Fibroblast of lung (primary cell): Measurements from ENCODE around the gene ATP2B1. TPM values are rescaled to one million over a fixed set of nuclear protein-coding genes. Genes with fewer than 3 reads are reported as not detected.

Source experiments
- DNase-seq, 2 donors: peaks; one replicate each; pipeline versions ENCODE4 v3.0.0 to v3.0.0-alpha.2; 2010; ENCODE audit warnings: low read depth in 2 of 2
- H2AFZ ChIP-seq: 2 replicates; pipeline ENCODE4 v1.5.1; 2012; ENCODE audit warnings: low read length, control low read depth, inconsistent platforms
- H3K27ac ChIP-seq: 2 replicates; pipeline ENCODE4 v1.5.1; 2011; ENCODE audit warnings: low read length, control low read depth; ENCODE audit not compliant: insufficient read depth
- H3K27me3 ChIP-seq: 2 replicates; pipeline ENCODE4 v1.5.1; 2011; ENCODE audit warnings: mild to moderate bottlenecking, low read length; ENCODE audit not compliant: control insufficient read depth, insufficient read depth
- H3K36me3 ChIP-seq: 2 replicates; pipeline ENCODE4 v1.5.1; 2011; ENCODE audit warnings: low read length; ENCODE audit not compliant: control insufficient read depth, insufficient read depth
- H3K4me1 ChIP-seq: 2 replicates; pipeline ENCODE4 v1.5.1; 2011; ENCODE audit warnings: low read length; ENCODE audit not compliant: control insufficient read depth, insufficient read depth; ENCODE audit errors: extremely low read depth
- H3K4me2 ChIP-seq: 2 replicates; pipeline ENCODE4 v1.5.1; 2011; ENCODE audit warnings: low read length, control low read depth; ENCODE audit not compliant: insufficient read depth; ENCODE audit errors: extremely low read depth
- H3K4me3 ChIP-seq, 4 experiments: fragments of 200-600 bp in 1 of 4; sonication (generic) in 1 of 4; replicated peaks in 1 of 4; 2 replicates each; pipeline ENCODE4 v1.5.1; 2011 to 2016; ENCODE audit warnings: low read length in 4 of 4, low read depth in 3 of 4, mild to moderate bottlenecking in 3 of 4, control low read depth in 2 of 4, inconsistent platforms in 1 of 4, mixed read lengths in 1 of 4; ENCODE audit not compliant: insufficient read depth in 1 of 4; ENCODE audit errors: control extremely low read depth in 1 of 4
- H3K79me2 ChIP-seq: 2 replicates; pipeline ENCODE4 v1.5.1; 2012; ENCODE audit warnings: mild to moderate bottlenecking, low read length, inconsistent platforms; ENCODE audit not compliant: control insufficient read depth, insufficient read depth
- H3K9ac ChIP-seq: 2 replicates; pipeline ENCODE4 v1.5.1; 2011; ENCODE audit warnings: mild to moderate bottlenecking, low read length, control low read depth; ENCODE audit not compliant: insufficient read depth
- H3K9me3 ChIP-seq: 2 replicates; pipeline ENCODE4 v1.5.1; 2012; ENCODE audit warnings: low read depth, low read length; ENCODE audit not compliant: control insufficient read depth, insufficient read depth
- H4K20me1 ChIP-seq: 2 replicates; pipeline ENCODE4 v1.5.1; 2011; ENCODE audit warnings: low read length; ENCODE audit not compliant: control insufficient read depth, insufficient read depth; ENCODE audit errors: extremely low read depth
- CTCF ChIP-seq, 2 donors: IDR thresholded peaks in 1 of 2; conservative IDR thresholded peaks in 1 of 2; 1 replicate in 1 of 2; 2 replicates in 1 of 2; pipeline ENCODE4 v1.5.1; 2011 to 2012; ENCODE audit warnings: low read length in 2 of 2, control low read depth in 1 of 2, inconsistent platforms in 1 of 2, low read depth in 1 of 2, mild to moderate bottlenecking in 1 of 2
- EZH2 ChIP-seq: IDR thresholded peaks from 2 replicates; pipeline ENCODE4 v1.5.1; 2012; ENCODE audit warnings: low read length, control low read depth, mild to moderate bottlenecking; ENCODE audit errors: missing control alignments
- polyA plus RNA-seq, 2 donors: library from polyadenylated mRNA; depleted of rRNA in 1 of 2; stranded (reverse) in 1 of 2; unstranded in 1 of 2; fragments of >200 nt; gene quantifications; 2 replicates each; pipeline ENCODE4 v1.2.1, GENCODE V29; 2011 to 2012; ENCODE audit warnings: missing spikeins in 1 of 2
- total RNA-seq: library from RNA; depleted of rRNA; stranded (reverse); fragments of >200 nt; gene quantifications from 2 replicates; pipeline ENCODE4 v1.2.1, GENCODE V29; 2014

ATP2B1 gene
- total and polyA plus RNA-seq, 2 donors (not counting 1 experiment from before 2014, with no cell fraction given): 64.3 to 141 TPM

GRCh38 chr12:89657739-89658138, 50.9 kb downstream of the ATP2B1 start:
- Histone ChIP-seq H3K79me2 (peaks cover 72% of the 10 kb centered on the region), H3K4me3 (no peak overlapping the region), H4K20me1 (no peaks in the 10 kb centered on the region), H3K27me3 (no peaks in the 10 kb centered on the region), H3K4me2 (no peak overlapping the region), H3K36me3 (no peaks in the 10 kb centered on the region), H3K4me1 (peaks cover 2% of the 10 kb centered on the region), H3K27ac (no peak overlapping the region), H3K9me3 (no peaks in the 10 kb centered on the region), H3K9ac (no peak overlapping the region), H2AFZ (no peak overlapping the region)
- TF ChIP-seq CTCF (conservative IDR thresholded peaks at IDR 0.05 in 1 of 2, IDR thresholded peaks at IDR 0.05 in 1 of 2; ENCODE audit: low read depth in 1 of 2, low read length in 2 of 2) (no peak), EZH2 (no peak)
- DNase-seq: no peak

GRCh38 chr12:89657066-89657465, 51.6 kb downstream of the ATP2B1 start:
- Histone ChIP-seq H3K4me1 (no peaks in the 10 kb centered on the region), H3K9ac (no peak overlapping the region), H3K27me3 (no peaks in the 10 kb centered on the region), H4K20me1 (no peaks in the 10 kb centered on the region), H2AFZ (no peak overlapping the region), H3K4me3 (no peak overlapping the region), H3K9me3 (no peaks in the 10 kb centered on the region), H3K36me3 (no peaks in the 10 kb centered on the region), H3K4me2 (no peak overlapping the region), H3K27ac (no peak overlapping the region), H3K79me2 (peaks cover 73% of the 10 kb centered on the region)
- TF ChIP-seq CTCF (conservative IDR thresholded peaks at IDR 0.05 in 1 of 2, IDR thresholded peaks at IDR 0.05 in 1 of 2; ENCODE audit: low read depth in 1 of 2, low read length in 2 of 2) (no peak), EZH2 (no peak)
- no peak for DNase-seq

GRCh38 chr12:89655841-89656240, 52.8 kb downstream of the ATP2B1 start:
- Histone ChIP-seq H3K79me2 (peaks cover 74% of the 10 kb centered on the region), H4K20me1 (no peaks in the 10 kb centered on the region), H3K4me3 (no peak overlapping the region), H2AFZ (no peak overlapping the region), H3K27ac (no peak overlapping the region), H3K9ac (no peak overlapping the region), H3K36me3 (no peaks in the 10 kb centered on the region), H3K9me3 (no peaks in the 10 kb centered on the region), H3K4me1 (no peaks in the 10 kb centered on the region), H3K4me2 (no peak overlapping the region), H3K27me3 (no peaks in the 10 kb centered on the region)
- peak in 1 of 2 donors; percentile 65 for DNase-seq
- TF ChIP-seq EZH2: no peak
- no peak for TF ChIP-seq CTCF (conservative IDR thresholded peaks at IDR 0.05 in 1 of 2, IDR thresholded peaks at IDR 0.05 in 1 of 2; ENCODE audit: low read depth in 1 of 2, low read length in 2 of 2)
